Colonic mucosa (tissue), 4 donors: ENCODE results near the gene AUTS2. TPM values are rescaled to one million over a fixed set of nuclear protein-coding genes. Genes with fewer than 3 reads are reported as not detected.

ENCODE experiments used
- DNase-seq: peaks from one replicate; pipeline ENCODE4 v3.0.0-alpha.2; 2020
- H3K27ac ChIP-seq: fragments of 200-600 bp; one replicate; pipeline ENCODE4 v1.8.0; 2021
- H3K27me3 ChIP-seq: fragments of 200-600 bp; one replicate; pipeline ENCODE4 v1.8.0; 2021
- H3K36me3 ChIP-seq: fragments of 200-600 bp; one replicate; pipeline ENCODE4 v1.8.0; 2021
- H3K4me1 ChIP-seq: fragments of 200-600 bp; one replicate; pipeline ENCODE4 v1.8.0; 2021; ENCODE audit warnings: mild to moderate bottlenecking
- H3K4me3 ChIP-seq: fragments of 200-600 bp; one replicate; pipeline ENCODE4 v1.8.0; 2021
- H3K9ac ChIP-seq, 2 donors: one replicate each; pipeline ENCODE4 v1.7.0; 2013; ENCODE audit warnings: control low read depth in 2 of 2, low read depth in 2 of 2, low read length in 2 of 2
- H3K9me3 ChIP-seq: fragments of 200-600 bp; one replicate; pipeline ENCODE4 v1.8.0; 2021
- intact Hi-C: fragments of 100-400 bp; cut with DNase I; formaldehyde crosslinking; loops from one replicate; pipeline ENCODE4 v1.14.1; 2022
- total RNA-seq, 2 donors: library from RNA; stranded (reverse); fragmentation: NEBNext Ultra II Directional in 1 of 2; extraction: Animal tissue kit (Norgen Biotek cat#: 25700) in 1 of 2; gene quantifications; one replicate each; pipeline ENCODE4 v1.2.1, GENCODE V29; 2021
- TF ChIP-seq, protein P1 (sequence below): fragments of 200-600 bp; IDR thresholded peaks from one replicate; pipeline ENCODE4 v1.8.0; 2022; ENCODE audit warnings: antibody characterized with exemption, mild to moderate bottlenecking
- donor health status: healthy.
- donor health status: DM: no; HTN: no; CAD: no.
- donor health status: DM: no; HTN: no; CAD: no.

The AUTS2 gene
- total RNA-seq, 2 donors from 2014 or later = 39.8 to 42.3 TPM

DNA sequence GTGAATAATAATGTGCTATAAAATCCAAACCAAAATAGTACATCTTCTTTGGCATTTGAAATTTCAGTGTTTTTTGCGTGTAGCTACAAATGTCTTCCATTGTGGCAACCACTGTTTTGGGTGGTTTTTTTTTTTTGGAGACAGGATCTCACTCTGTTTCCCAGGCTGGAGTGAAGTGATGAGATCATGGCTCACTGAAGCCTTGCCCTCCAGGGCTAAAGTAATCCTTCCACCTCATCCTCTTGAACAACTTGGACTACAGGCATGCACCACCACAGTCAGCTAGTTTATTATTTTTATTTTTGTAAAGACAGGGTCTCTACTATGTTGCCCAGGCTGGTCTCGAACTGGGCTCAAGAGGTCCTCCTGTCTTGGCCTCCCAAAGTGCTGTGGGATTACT is 455.1 kb downstream of the AUTS2 start:
- no peak overlapping the region for H3K9ac ChIP-seq
- H3K27ac ChIP-seq = no peak overlapping the region
- intact Hi-C loops = no loop called here
- H3K36me3 ChIP-seq = no peaks in the 10 kb centered on the region
- H3K27me3 ChIP-seq = no peaks in the 10 kb centered on the region
- no peak overlapping the region for H3K4me3 ChIP-seq
- no peak for DNase-seq
- no peaks in the 10 kb centered on the region for H3K4me1 ChIP-seq
- H3K9me3 ChIP-seq = no peaks in the 10 kb centered on the region
- TF ChIP-seq, protein P1, sequence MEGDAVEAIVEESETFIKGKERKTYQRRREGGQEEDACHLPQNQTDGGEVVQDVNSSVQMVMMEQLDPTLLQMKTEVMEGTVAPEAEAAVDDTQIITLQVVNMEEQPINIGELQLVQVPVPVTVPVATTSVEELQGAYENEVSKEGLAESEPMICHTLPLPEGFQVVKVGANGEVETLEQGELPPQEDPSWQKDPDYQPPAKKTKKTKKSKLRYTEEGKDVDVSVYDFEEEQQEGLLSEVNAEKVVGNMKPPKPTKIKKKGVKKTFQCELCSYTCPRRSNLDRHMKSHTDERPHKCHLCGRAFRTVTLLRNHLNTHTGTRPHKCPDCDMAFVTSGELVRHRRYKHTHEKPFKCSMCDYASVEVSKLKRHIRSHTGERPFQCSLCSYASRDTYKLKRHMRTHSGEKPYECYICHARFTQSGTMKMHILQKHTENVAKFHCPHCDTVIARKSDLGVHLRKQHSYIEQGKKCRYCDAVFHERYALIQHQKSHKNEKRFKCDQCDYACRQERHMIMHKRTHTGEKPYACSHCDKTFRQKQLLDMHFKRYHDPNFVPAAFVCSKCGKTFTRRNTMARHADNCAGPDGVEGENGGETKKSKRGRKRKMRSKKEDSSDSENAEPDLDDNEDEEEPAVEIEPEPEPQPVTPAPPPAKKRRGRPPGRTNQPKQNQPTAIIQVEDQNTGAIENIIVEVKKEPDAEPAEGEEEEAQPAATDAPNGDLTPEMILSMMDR = no peak

DNA sequence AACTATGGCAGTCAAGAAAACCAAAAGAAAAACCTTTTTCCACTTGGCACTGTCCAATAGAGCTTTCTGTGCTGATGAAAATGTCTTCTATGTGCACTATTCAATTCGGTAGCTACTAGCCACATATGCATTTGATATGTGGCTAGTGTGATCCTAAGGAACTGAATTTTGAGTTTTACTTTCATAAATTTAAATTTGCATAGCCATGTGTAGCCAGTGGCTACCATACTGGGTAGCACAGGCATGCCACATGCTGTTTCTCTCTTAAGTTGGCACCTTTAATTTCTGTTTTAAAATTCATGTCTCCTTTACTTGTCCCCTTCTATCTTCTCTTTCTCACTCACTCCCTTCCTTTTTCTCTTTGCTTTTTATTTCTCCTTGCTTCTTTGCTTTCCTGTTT is 455.7 kb downstream of the AUTS2 start:
- Histone ChIP-seq H3K27ac (no peak overlapping the region), H3K4me1 (no peaks in the 10 kb centered on the region), H3K27me3 (no peaks in the 10 kb centered on the region), H3K4me3 (no peak overlapping the region), H3K36me3 (no peaks in the 10 kb centered on the region), H3K9ac (no peak overlapping the region), H3K9me3 (no peaks in the 10 kb centered on the region)
- TF ChIP-seq, protein P1 = no peak
- intact Hi-C loops = no loop called here
- no peak for DNase-seq

DNA sequence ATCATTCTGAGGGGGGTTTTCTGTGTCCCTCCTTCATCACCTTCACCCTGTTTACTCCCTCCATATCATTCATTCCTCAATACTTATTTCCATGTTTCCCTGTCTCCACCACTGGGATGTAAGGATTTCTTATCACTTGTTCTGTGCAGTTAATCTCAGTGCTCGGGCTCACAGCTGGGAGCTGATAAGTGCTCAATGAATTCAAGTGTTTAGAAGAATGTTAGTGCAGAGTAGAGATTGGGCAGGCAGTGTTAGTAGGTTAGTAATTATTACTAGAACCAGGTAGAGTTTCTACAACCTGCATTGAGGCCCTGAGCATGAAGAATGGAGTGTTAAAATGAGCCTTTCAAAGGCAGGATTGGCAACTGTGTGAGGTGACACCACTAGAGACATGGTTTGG is 458.1 kb downstream of the AUTS2 start:
- Histone ChIP-seq H3K9ac (no peak overlapping the region), H3K27me3 (no peaks in the 10 kb centered on the region), H3K36me3 (no peaks in the 10 kb centered on the region), H3K4me3 (no peak overlapping the region), H3K9me3 (no peaks in the 10 kb centered on the region), H3K4me1 (no peaks in the 10 kb centered on the region), H3K27ac (no peak overlapping the region)
- DNase-seq = no peak
- intact Hi-C loops = no loop called here
- TF ChIP-seq, protein P1 = no peak

DNA sequence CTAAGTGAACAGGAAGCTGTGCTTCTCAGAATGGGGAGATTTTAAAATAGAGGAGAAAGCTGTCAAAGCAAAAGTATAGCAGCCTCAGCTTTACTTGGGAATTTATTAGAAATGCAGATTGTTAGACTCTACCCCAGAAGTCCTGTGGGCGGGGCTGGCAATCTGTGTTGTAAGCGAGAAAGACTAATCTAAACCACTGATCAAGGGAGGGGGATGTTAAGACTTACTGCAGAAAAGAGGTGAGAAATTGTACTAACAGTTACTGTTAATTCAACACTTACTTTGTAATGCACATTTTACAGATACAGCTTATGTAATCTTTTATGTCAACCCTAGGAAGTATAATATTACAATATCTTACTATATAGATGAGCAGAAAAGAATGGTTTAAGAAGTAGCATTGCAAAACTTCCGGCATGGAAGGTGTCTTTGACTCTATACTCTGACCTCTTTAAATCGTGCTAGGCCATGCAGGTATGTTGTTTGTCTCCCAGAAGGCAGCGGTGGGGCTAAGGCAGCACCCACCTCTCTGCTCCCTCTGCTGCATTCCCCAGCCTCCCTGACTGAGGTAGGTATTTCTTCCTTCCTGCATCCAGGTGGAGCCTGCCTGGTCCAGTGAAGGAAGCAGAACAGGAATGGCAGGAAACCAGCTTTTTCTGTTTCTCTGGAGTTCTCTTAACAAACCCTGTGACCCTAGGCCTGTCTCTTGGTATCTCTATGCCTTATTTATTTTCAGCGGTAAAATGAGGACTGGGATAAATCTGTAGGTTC is 462.2 kb downstream of the AUTS2 start:
- H3K36me3 ChIP-seq = no peaks in the 10 kb centered on the region
- H3K4me3 ChIP-seq = no peak overlapping the region
- H3K27ac ChIP-seq = no peak overlapping the region
- no peaks in the 10 kb centered on the region for H3K9me3 ChIP-seq
- H3K27me3 ChIP-seq = no peaks in the 10 kb centered on the region
- DNase-seq = no peak
- no peaks in the 10 kb centered on the region for H3K4me1 ChIP-seq
- no peak overlapping the region for H3K9ac ChIP-seq
- intact Hi-C loops = no loop called here
- TF ChIP-seq, protein P1 = no peak

DNA sequence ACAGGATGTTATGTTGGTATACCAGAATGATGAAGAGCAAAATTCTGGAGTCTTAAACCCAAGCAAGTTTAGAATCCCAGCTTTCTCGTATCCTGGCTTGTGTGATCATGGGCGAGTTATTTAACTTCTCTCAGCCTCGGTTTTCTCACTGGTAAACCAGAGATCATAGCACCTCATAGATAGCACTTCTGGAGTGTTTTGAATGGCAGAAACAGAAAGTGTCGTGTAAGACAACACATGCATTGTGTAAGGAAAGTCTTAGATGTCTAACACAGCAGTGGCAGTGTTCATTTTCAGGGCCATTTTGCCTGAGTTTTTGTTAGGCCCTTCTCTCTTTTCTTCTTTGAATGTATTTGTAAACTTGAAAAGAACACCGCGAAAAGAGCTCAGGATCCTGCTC is 465.1 kb downstream of the AUTS2 start:
- Histone ChIP-seq H3K9ac (no peak overlapping the region), H3K27ac (no peak overlapping the region), H3K36me3 (no peaks in the 10 kb centered on the region), H3K4me3 (no peak overlapping the region), H3K27me3 (no peaks in the 10 kb centered on the region), H3K9me3 (no peaks in the 10 kb centered on the region), H3K4me1 (no peaks in the 10 kb centered on the region)
- DNase-seq = no peak
- intact Hi-C loops = no loop called here
- TF ChIP-seq, protein P1 = no peak
